Fibroblast of lung (primary cell): ENCODE measurements around the gene IFT57. TPM values are rescaled to one million over a fixed set of nuclear protein-coding genes. Genes with fewer than 3 reads are reported as not detected.

Experiments
- DNase-seq, 2 donors: peaks; one replicate each; pipeline versions ENCODE4 v3.0.0 to v3.0.0-alpha.2; 2010; ENCODE audit warnings: low read depth in 2 of 2
- H2AFZ ChIP-seq: 2 replicates; pipeline ENCODE4 v1.5.1; 2012; ENCODE audit warnings: low read length, control low read depth, inconsistent platforms
- H3K27ac ChIP-seq: 2 replicates; pipeline ENCODE4 v1.5.1; 2011; ENCODE audit warnings: low read length, control low read depth; ENCODE audit not compliant: insufficient read depth
- H3K27me3 ChIP-seq: 2 replicates; pipeline ENCODE4 v1.5.1; 2011; ENCODE audit warnings: mild to moderate bottlenecking, low read length; ENCODE audit not compliant: control insufficient read depth, insufficient read depth
- H3K36me3 ChIP-seq: 2 replicates; pipeline ENCODE4 v1.5.1; 2011; ENCODE audit warnings: low read length; ENCODE audit not compliant: control insufficient read depth, insufficient read depth
- H3K4me1 ChIP-seq: 2 replicates; pipeline ENCODE4 v1.5.1; 2011; ENCODE audit warnings: low read length; ENCODE audit not compliant: control insufficient read depth, insufficient read depth; ENCODE audit errors: extremely low read depth
- H3K4me2 ChIP-seq: 2 replicates; pipeline ENCODE4 v1.5.1; 2011; ENCODE audit warnings: low read length, control low read depth; ENCODE audit not compliant: insufficient read depth; ENCODE audit errors: extremely low read depth
- H3K4me3 ChIP-seq, 4 experiments: fragments of 200-600 bp in 1 of 4; sonication (generic) in 1 of 4; replicated peaks in 1 of 4; 2 replicates each; pipeline ENCODE4 v1.5.1; 2011 to 2016; ENCODE audit warnings: low read length in 4 of 4, low read depth in 3 of 4, mild to moderate bottlenecking in 3 of 4, control low read depth in 2 of 4, inconsistent platforms in 1 of 4, mixed read lengths in 1 of 4; ENCODE audit not compliant: insufficient read depth in 1 of 4; ENCODE audit errors: control extremely low read depth in 1 of 4
- H3K79me2 ChIP-seq: 2 replicates; pipeline ENCODE4 v1.5.1; 2012; ENCODE audit warnings: mild to moderate bottlenecking, low read length, inconsistent platforms; ENCODE audit not compliant: control insufficient read depth, insufficient read depth
- H3K9ac ChIP-seq: 2 replicates; pipeline ENCODE4 v1.5.1; 2011; ENCODE audit warnings: mild to moderate bottlenecking, low read length, control low read depth; ENCODE audit not compliant: insufficient read depth
- H3K9me3 ChIP-seq: 2 replicates; pipeline ENCODE4 v1.5.1; 2012; ENCODE audit warnings: low read depth, low read length; ENCODE audit not compliant: control insufficient read depth, insufficient read depth
- H4K20me1 ChIP-seq: 2 replicates; pipeline ENCODE4 v1.5.1; 2011; ENCODE audit warnings: low read length; ENCODE audit not compliant: control insufficient read depth, insufficient read depth; ENCODE audit errors: extremely low read depth
- CTCF ChIP-seq, 2 donors: IDR thresholded peaks in 1 of 2; conservative IDR thresholded peaks in 1 of 2; 1 replicate in 1 of 2; 2 replicates in 1 of 2; pipeline ENCODE4 v1.5.1; 2011 to 2012; ENCODE audit warnings: low read length in 2 of 2, control low read depth in 1 of 2, inconsistent platforms in 1 of 2, low read depth in 1 of 2, mild to moderate bottlenecking in 1 of 2
- EZH2 ChIP-seq: IDR thresholded peaks from 2 replicates; pipeline ENCODE4 v1.5.1; 2012; ENCODE audit warnings: low read length, control low read depth, mild to moderate bottlenecking; ENCODE audit errors: missing control alignments
- polyA plus RNA-seq, 2 donors: library from polyadenylated mRNA; depleted of rRNA in 1 of 2; stranded (reverse) in 1 of 2; unstranded in 1 of 2; fragments of >200 nt; gene quantifications; 2 replicates each; pipeline ENCODE4 v1.2.1, GENCODE V29; 2011 to 2012; ENCODE audit warnings: missing spikeins in 1 of 2
- total RNA-seq: library from RNA; depleted of rRNA; stranded (reverse); fragments of >200 nt; gene quantifications from 2 replicates; pipeline ENCODE4 v1.2.1, GENCODE V29; 2014

IFT57 gene
- total and polyA plus RNA-seq, 2 donors (not counting 1 experiment from before 2014, with no cell fraction given) = 55.5 to 60.3 TPM

GRCh38 chr3:108145578-108145977 lies 76.6 kb downstream of the IFT57 start:
- no peaks in the 10 kb centered on the region for H3K4me1 ChIP-seq
- H3K27me3 ChIP-seq = no peaks in the 10 kb centered on the region
- no peak overlapping the region for H3K9ac ChIP-seq
- DNase-seq = no peak
- no peaks in the 10 kb centered on the region for H3K36me3 ChIP-seq
- no peaks in the 10 kb centered on the region for H3K9me3 ChIP-seq
- TF ChIP-seq EZH2 (no peak), CTCF (conservative IDR thresholded peaks at IDR 0.05 in 1 of 2, IDR thresholded peaks at IDR 0.05 in 1 of 2; ENCODE audit: low read depth in 1 of 2, low read length in 2 of 2) (no peak)
- no peaks in the 10 kb centered on the region for H4K20me1 ChIP-seq
- H3K79me2 ChIP-seq = no peaks in the 10 kb centered on the region
- H2AFZ ChIP-seq = no peak overlapping the region
- H3K4me2 ChIP-seq = no peak overlapping the region
- no peak overlapping the region for H3K4me3 ChIP-seq
- no peak overlapping the region for H3K27ac ChIP-seq

DNA sequence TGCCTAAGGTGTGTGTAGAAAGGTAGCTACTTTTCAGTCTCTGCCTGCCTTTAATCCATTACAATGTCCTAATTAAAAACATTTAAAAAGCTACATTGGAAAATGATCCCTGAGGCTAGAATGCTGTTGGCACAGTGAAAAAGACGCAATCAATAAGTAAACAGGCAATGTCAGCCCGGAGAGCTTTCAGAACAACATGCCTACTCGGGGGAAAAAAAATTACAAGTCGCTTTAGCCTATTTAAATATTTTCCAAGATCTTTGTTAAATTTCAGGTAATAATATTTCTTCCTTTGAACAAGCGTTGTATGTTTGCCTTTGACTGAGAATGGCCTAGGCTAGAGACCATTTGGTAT lies 84.8 kb downstream of the IFT57 start:
- H3K79me2 ChIP-seq = no peaks in the 10 kb centered on the region

GRCh38 chr3:108136561-108137459 lies 85.4 kb downstream of the IFT57 start:
- no peak overlapping the region for H3K4me2 ChIP-seq

More for the DNA sequence above, 84.8 kb downstream of the IFT57 start:
- Histone ChIP-seq H3K27ac (no peak overlapping the region), H3K27me3 (no peaks in the 10 kb centered on the region), H3K4me3 (no peak overlapping the region), H3K4me1 (peaks cover 2% of the 10 kb centered on the region), H2AFZ (no peak overlapping the region), H3K9me3 (no peaks in the 10 kb centered on the region), H4K20me1 (no peaks in the 10 kb centered on the region), H3K9ac (no peak overlapping the region), H3K36me3 (no peaks in the 10 kb centered on the region), H3K4me2 (no peak overlapping the region)
- TF ChIP-seq CTCF (conservative IDR thresholded peaks at IDR 0.05 in 1 of 2, IDR thresholded peaks at IDR 0.05 in 1 of 2; ENCODE audit: low read depth in 1 of 2, low read length in 2 of 2) (no peak), EZH2 (no peak)
- no peak for DNase-seq

More at GRCh38 chr3:108136561-108137459, 85.4 kb downstream of the IFT57 start:
- Histone ChIP-seq H3K79me2 (no peaks in the 10 kb centered on the region), H4K20me1 (no peaks in the 10 kb centered on the region), H3K9me3 (no peaks in the 10 kb centered on the region), H3K36me3 (no peaks in the 10 kb centered on the region), H3K4me1 (peaks cover 2% of the 10 kb centered on the region), H3K4me3 (no peak overlapping the region), H3K27ac (no peak overlapping the region), H2AFZ (no peak overlapping the region), H3K27me3 (no peaks in the 10 kb centered on the region), H3K9ac (no peak overlapping the region)
- DNase-seq = no peak
- TF ChIP-seq CTCF (conservative IDR thresholded peaks at IDR 0.05 in 1 of 2, IDR thresholded peaks at IDR 0.05 in 1 of 2; ENCODE audit: low read depth in 1 of 2, low read length in 2 of 2) = no peak
- no peak for TF ChIP-seq EZH2
